ENCODE measurements around the gene GAP43. TPM values are rescaled to one million over a fixed set of nuclear protein-coding genes. Genes with fewer than 3 reads are reported as not detected.

The GAP43 gene
- total RNA-seq, 1 experiment from 2014 or later, result 31.6 TPM

DNA sequence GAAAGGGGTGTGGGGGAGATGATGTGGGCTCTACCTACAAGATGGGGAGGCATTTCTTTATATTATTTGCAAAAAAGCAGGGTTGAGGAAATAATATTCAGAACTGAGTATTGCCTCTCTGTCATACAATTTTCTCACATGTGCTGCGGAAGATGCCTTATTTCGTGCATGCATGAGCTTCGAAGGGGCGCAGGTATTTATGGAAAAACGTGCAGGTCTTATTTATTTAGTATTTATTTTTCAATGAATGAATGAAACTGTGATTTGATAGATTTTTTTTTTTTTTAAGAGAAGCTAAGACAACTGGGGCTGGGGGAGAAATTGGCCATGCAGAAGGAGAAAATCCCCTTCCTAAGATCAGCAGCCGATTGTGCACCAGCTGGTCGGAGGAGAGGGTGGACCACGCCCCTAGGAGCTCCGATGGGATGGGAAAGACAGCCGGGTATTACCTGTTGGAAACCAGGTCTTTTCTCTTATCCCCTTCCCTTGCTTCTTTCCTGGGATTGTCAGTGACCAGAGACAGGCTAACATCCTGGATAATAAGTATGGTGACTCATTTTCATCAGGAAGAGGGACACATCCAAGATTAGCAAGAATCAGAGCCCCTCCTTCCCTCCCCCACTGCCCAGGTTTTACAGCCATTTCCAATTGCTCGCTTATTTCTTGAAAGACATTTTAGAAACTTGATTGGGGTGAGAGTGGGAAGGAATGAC is 875 bp downstream of the GAP43 start:
- Histone ChIP-seq H3K4me3 (ENCODE audit: low read depth, low read length, poor library complexity, severe bottlenecking) (peak overlapping the region; percentile 44), H3K36me3 (ENCODE audit: insufficient read depth, low read length, poor library complexity, severe bottlenecking) (no peaks in the 10 kb centered on the region), H3K27me3 (replicated peaks; ENCODE audit: insufficient read depth, low read depth, low read length, poor library complexity) (no peaks in the 10 kb centered on the region), H3K4me1 (ENCODE audit: insufficient read depth, low read length, poor library complexity, severe bottlenecking) (peaks cover 39% of the 10 kb centered on the region), H3K9me3 (ENCODE audit: low read depth, low read length, poor library complexity, severe bottlenecking) (no peaks in the 10 kb centered on the region), H3K27ac (ENCODE audit: low read depth, low read length, poor library complexity, severe bottlenecking) (no peak overlapping the region)
- no TSS peak for BruUV-seq (replicated peaks)
- peak; percentile 21 for DNase-seq (ENCODE audit: low spot score)
- POLR2A ChIA-PET (ENCODE audit: low non-redundant PET), result no interaction called here
- TF ChIP-seq, protein P1, sequence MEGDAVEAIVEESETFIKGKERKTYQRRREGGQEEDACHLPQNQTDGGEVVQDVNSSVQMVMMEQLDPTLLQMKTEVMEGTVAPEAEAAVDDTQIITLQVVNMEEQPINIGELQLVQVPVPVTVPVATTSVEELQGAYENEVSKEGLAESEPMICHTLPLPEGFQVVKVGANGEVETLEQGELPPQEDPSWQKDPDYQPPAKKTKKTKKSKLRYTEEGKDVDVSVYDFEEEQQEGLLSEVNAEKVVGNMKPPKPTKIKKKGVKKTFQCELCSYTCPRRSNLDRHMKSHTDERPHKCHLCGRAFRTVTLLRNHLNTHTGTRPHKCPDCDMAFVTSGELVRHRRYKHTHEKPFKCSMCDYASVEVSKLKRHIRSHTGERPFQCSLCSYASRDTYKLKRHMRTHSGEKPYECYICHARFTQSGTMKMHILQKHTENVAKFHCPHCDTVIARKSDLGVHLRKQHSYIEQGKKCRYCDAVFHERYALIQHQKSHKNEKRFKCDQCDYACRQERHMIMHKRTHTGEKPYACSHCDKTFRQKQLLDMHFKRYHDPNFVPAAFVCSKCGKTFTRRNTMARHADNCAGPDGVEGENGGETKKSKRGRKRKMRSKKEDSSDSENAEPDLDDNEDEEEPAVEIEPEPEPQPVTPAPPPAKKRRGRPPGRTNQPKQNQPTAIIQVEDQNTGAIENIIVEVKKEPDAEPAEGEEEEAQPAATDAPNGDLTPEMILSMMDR (conservative IDR thresholded peaks at IDR 0.05; ENCODE audit: low read depth, low read length), result no peak
- CTCF ChIA-PET, result no interaction called here
- intact Hi-C loops (cut with micrococcal nuclease; ENCODE audit: unreplicated experiment), result no loop called here

DNA sequence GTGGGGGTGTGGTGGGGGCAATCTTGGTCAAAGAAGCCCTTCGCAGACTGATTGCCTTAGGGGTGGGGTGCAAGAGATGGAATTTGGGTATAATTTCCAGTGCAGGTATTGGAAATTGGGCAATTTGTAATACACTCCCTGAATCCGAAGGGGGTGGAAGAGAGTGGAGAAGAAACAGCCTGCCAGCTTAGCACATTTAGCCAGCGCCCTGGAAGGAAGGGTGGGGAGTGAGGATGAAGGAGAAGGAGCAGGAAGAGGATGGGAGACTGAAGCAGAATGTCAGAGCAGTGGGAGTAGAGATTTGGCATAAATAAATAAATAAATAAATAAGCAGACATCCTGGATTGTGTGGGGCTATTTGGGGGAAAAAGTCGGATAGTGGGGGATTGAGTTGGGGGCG is 1.6 kb downstream of the GAP43 start:
- Histone ChIP-seq H3K27ac (ENCODE audit: low read depth, low read length, poor library complexity, severe bottlenecking) (no peak overlapping the region), H3K9me3 (ENCODE audit: low read depth, low read length, poor library complexity, severe bottlenecking) (no peaks in the 10 kb centered on the region), H3K4me1 (ENCODE audit: insufficient read depth, low read length, poor library complexity, severe bottlenecking) (peaks cover 39% of the 10 kb centered on the region), H3K27me3 (replicated peaks; ENCODE audit: insufficient read depth, low read depth, low read length, poor library complexity) (no peaks in the 10 kb centered on the region), H3K4me3 (ENCODE audit: low read depth, low read length, poor library complexity, severe bottlenecking) (no peak overlapping the region), H3K36me3 (ENCODE audit: insufficient read depth, low read length, poor library complexity, severe bottlenecking) (no peaks in the 10 kb centered on the region)
- no peak for DNase-seq (ENCODE audit: low spot score)
- ChIA-PET CTCF (no interaction called here), POLR2A (ENCODE audit: low non-redundant PET) (no interaction called here)
- TF ChIP-seq EZH2 (IDR thresholded peaks at IDR 0.05; ENCODE audit: borderline replicate concordance, low read depth, low read length, poor library complexity, severe bottlenecking), result no peak
- TF ChIP-seq, protein P1 (conservative IDR thresholded peaks at IDR 0.05; ENCODE audit: low read depth, low read length), result no peak
- intact Hi-C loops (cut with micrococcal nuclease; ENCODE audit: unreplicated experiment), result no loop called here
- no TSS peak for BruUV-seq (replicated peaks)

DNA sequence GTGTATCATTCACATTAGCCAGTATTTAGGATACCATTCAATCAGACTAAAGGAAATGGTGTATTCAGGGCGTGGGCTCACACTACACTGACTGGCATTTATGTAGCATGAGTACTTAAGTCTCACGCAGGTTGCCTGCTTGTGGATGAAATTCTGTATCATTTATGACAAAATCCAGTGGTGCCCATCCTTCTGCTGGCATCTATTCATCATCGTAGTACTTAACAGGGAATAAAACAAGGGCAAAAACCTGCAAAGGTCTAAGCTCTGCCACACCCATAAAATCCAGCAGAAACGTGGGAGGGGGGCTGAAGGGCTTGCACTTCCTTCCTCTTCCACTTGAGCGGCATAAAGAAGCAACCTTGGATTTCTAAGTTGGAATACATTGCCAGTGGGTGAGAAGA is 2.7 kb downstream of the GAP43 start:
- no peak overlapping the region for H3K27ac ChIP-seq (ENCODE audit: low read depth, low read length, poor library complexity, severe bottlenecking)
- no peaks in the 10 kb centered on the region for H3K27me3 ChIP-seq (replicated peaks; ENCODE audit: insufficient read depth, low read depth, low read length, poor library complexity)
- H3K36me3 ChIP-seq (ENCODE audit: insufficient read depth, low read length, poor library complexity, severe bottlenecking), result no peaks in the 10 kb centered on the region
- H3K4me3 ChIP-seq (ENCODE audit: low read depth, low read length, poor library complexity, severe bottlenecking), result no peak overlapping the region
- BruUV-seq (replicated peaks), result no TSS peak
- DNase-seq (ENCODE audit: low spot score), result peak; percentile 60
- ChIA-PET CTCF (no interaction called here), POLR2A (ENCODE audit: low non-redundant PET) (no interaction called here)
- no peaks in the 10 kb centered on the region for H3K9me3 ChIP-seq (ENCODE audit: low read depth, low read length, poor library complexity, severe bottlenecking)
- intact Hi-C loops (cut with micrococcal nuclease; ENCODE audit: unreplicated experiment), result no loop called here
- peaks cover 39% of the 10 kb centered on the region for H3K4me1 ChIP-seq (ENCODE audit: insufficient read depth, low read length, poor library complexity, severe bottlenecking)
- no peak for TF ChIP-seq EZH2 (IDR thresholded peaks at IDR 0.05; ENCODE audit: borderline replicate concordance, low read depth, low read length, poor library complexity, severe bottlenecking)
- TF ChIP-seq, protein P1 (conservative IDR thresholded peaks at IDR 0.05; ENCODE audit: low read depth, low read length), result 0 out of 2 replicates have a peak, but pooled peaks have one; percentile 25

All from A673 (cell line).